ENCODE data around the gene FAM227B.

DNA sequence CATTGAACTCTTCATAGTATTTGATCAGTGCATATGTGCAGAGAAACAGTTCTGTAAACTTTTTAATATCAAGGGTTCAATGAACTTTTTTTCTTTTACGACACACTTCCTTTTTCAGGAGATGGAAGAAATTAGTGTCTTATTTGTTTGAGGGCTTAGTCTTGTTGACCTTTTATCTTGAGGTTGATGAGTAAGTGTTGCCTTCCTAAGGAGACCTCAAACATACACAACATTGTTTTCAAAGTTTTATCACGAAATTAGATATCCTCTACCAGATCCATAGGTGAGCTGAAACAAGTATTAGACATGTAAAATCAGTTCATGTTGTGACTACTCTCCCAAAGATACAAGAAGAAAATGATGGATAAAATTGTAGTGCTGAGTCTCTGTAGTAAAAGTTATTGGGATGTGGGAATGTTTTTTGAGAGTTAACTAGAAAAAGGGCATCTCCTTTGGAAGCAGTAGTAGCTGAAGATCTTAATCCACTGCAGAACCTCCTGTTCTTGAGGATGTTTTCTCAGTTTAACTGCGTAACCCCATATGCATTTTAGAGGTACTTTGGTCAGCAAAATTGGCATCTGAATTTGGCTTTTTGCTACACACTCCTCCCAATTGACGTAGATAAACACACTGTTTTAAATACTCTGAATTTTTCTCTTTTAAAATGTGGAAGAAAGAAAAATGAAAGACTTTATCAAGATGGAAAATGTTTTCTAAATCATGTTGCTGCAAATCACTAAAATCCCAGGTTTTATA is 333.8 kb downstream of the FAM227B start:
- no peak for TF ChIP-seq CTCF (IDR thresholded peaks at IDR 0.05 in 8 of 11, conservative IDR thresholded peaks at IDR 0.05 in 3 of 11)
- TF ChIP-seq POLR2A (IDR thresholded peaks at IDR 0.05) = no peak
- no peak for TF ChIP-seq POLR2AphosphoS5 (IDR thresholded peaks at IDR 0.05)

Data from spleen (tissue), 7 donors.